Uterus (tissue), 4 donors: ENCODE data around the gene CAAP1. TPM values are rescaled to one million over a fixed set of nuclear protein-coding genes. Genes with fewer than 3 reads are reported as not detected.

Source experiments
- DNase-seq, 2 donors: peaks; one replicate each; pipeline ENCODE4 v3.0.0-alpha.2; 2019 to 2020
- H3K27ac ChIP-seq, 2 donors: fragments of 200-600 bp; sonication (generic); 1 replicate in 1 of 2; 2 replicates in 1 of 2; pipeline ENCODE4 v1.5.1; 2016 to 2018
- H3K27me3 ChIP-seq, 2 donors: fragments of 200-600 bp; sonication (generic); one replicate each; pipeline ENCODE4 v1.5.1; 2018 to 2019; ENCODE audit warnings: control low read depth in 1 of 2
- H3K36me3 ChIP-seq, 2 donors: fragments of 200-600 bp; sonication (generic); one replicate each; pipeline ENCODE4 v1.5.1; 2019; ENCODE audit warnings: control low read depth in 1 of 2
- H3K4me1 ChIP-seq, 2 donors: fragments of 200-600 bp; sonication (generic); one replicate each; pipeline ENCODE4 v1.5.1; 2018 to 2019; ENCODE audit warnings: control low read depth in 1 of 2
- H3K4me3 ChIP-seq, 2 donors: fragments of 200-600 bp; sonication (generic); 1 replicate in 1 of 2; 2 replicates in 1 of 2; pipeline ENCODE4 v1.5.1; 2018 to 2019; ENCODE audit warnings: mild to moderate bottlenecking in 1 of 2
- H3K9me3 ChIP-seq, 2 donors: fragments of 200-600 bp; sonication (generic); one replicate each; pipeline ENCODE4 v1.5.1; 2019; ENCODE audit warnings: control low read depth in 1 of 2
- POLR2A ChIP-seq, 2 donors: fragments of 450-650 bp; IDR thresholded peaks; one replicate each; pipeline ENCODE4 v1.6.1; 2016; ENCODE audit warnings: antibody characterized with exemption in 2 of 2, mild to moderate bottlenecking in 1 of 2, moderate library complexity in 1 of 2
- intact Hi-C: fragments of 100-400 bp; cut with DNase I; formaldehyde crosslinking; loops from one replicate; pipeline ENCODE4 v1.15.1; 2023; ENCODE audit warnings: low total_unique reads
- total RNA-seq, 4 donors: library from RNA; depleted of rRNA in 3 of 4; stranded (reverse); fragments of >200 nt in 3 of 4; gene quantifications; one replicate each; pipeline versions ENCODE4 v1.1.0 to v1.2.4, GENCODE V29; 2014 to 2023
- TF ChIP-seq, protein P1 (sequence below), 4 experiments: fragments of 200-600 bp in 2 of 4; fragments of 450-650 bp in 2 of 4; sonication (generic) in 2 of 4; IDR thresholded peaks; one replicate each; pipeline ENCODE4 v1.5.1; 2016 to 2019; ENCODE audit warnings: antibody characterized with exemption in 4 of 4, mild to moderate bottlenecking in 2 of 4, moderate library complexity in 1 of 4
- donor health status: DM: yes; HTN: yes; CAD: no.

Gene CAAP1
- total RNA-seq, 4 donors from 2014 or later: 1.3 to 34.0 (median 12.3) TPM

DNA sequence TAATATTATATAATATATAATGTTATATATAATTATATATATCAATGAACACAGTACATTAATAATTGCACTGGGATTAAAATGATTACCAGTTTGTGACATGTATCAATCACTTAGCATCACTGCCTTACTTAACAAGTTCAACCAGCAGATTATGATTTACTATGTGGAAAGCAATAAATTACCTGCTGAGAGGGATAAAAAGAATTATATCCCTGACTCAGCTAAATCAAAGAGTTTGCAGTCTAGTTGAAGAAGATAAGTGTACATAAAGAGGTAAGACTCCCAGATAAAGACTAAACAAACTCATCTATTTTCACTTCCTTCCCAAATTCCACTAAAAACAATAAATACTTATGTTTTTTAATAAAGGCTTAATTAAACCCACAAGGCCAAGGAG is 43.2 kb upstream of the CAAP1 start:
- H3K27me3 ChIP-seq: no peaks in the 10 kb centered on the region
- no peak overlapping the region for H3K27ac ChIP-seq
- no peak overlapping the region for H3K4me3 ChIP-seq
- no peaks in the 10 kb centered on the region for H3K36me3 ChIP-seq
- peaks cover 0 to 6% of the 10 kb centered on the region in 2 donors for H3K9me3 ChIP-seq
- intact Hi-C loops: no loop called here
- no peak for TF ChIP-seq POLR2A (IDR thresholded peaks at IDR 0.05)
- TF ChIP-seq, protein P1, sequence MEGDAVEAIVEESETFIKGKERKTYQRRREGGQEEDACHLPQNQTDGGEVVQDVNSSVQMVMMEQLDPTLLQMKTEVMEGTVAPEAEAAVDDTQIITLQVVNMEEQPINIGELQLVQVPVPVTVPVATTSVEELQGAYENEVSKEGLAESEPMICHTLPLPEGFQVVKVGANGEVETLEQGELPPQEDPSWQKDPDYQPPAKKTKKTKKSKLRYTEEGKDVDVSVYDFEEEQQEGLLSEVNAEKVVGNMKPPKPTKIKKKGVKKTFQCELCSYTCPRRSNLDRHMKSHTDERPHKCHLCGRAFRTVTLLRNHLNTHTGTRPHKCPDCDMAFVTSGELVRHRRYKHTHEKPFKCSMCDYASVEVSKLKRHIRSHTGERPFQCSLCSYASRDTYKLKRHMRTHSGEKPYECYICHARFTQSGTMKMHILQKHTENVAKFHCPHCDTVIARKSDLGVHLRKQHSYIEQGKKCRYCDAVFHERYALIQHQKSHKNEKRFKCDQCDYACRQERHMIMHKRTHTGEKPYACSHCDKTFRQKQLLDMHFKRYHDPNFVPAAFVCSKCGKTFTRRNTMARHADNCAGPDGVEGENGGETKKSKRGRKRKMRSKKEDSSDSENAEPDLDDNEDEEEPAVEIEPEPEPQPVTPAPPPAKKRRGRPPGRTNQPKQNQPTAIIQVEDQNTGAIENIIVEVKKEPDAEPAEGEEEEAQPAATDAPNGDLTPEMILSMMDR (IDR thresholded peaks at IDR 0.05): no peak
- no peaks in the 10 kb centered on the region for H3K4me1 ChIP-seq
- DNase-seq: no peak

DNA sequence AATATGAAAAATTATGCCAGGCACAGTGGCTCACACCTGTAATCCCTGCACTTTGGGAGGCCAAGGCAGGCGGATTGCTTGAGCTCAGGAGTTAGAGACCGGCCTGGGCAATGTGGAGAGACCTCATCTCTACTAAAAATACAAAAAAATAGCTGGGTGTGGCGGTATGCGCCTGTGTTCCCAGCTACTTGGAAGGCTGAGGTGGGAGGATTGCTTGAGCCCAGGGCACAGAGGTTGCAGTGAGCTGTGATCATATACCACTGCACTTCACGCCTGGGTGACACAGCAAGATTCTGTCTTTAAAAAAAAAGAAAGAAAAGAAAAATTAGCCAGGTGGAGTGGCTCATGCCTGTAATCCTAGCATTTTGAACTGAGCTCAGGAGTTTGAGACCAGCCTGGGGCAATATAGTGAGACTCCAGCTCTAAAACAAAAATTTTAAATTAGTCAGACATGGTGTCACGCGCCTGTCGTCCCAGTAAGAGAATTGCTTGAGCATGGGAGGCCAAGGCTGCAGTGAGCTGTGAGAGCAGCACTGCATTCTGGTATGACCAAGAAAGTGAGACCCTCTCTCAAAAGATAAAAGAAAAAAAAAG is 36.4 kb upstream of the CAAP1 start:
- no peak for DNase-seq
- Histone ChIP-seq H3K36me3 (no peaks in the 10 kb centered on the region), H3K4me3 (no peak overlapping the region), H3K27me3 (no peaks in the 10 kb centered on the region), H3K27ac (no peak overlapping the region), H3K9me3 (no peaks in the 10 kb centered on the region), H3K4me1 (no peaks in the 10 kb centered on the region)
- TF ChIP-seq, protein P1 (IDR thresholded peaks at IDR 0.05): no peak
- no peak for TF ChIP-seq POLR2A (IDR thresholded peaks at IDR 0.05)
- intact Hi-C loops: no loop called here

DNA sequence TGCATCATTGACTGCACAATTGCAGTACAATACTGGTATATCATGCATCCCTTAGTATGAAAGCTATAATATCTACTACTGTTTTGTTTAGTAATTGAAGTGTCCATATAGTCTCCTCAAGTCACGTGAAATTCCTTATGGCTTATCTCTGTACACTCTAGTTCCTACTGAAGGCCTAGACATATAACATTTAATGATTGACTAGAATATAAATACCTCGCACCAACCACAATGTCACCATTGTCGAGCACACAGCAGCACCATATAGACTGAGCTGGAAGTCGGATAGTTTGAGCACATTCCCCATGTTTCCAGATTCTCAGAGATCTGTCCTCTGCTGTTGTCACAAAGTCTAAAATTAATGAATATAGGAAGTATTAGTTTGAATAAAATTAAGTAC is 33.0 kb upstream of the CAAP1 start:
- Histone ChIP-seq H3K9me3 (no peaks in the 10 kb centered on the region), H3K27me3 (no peaks in the 10 kb centered on the region), H3K36me3 (no peaks in the 10 kb centered on the region), H3K27ac (no peak overlapping the region), H3K4me1 (no peaks in the 10 kb centered on the region), H3K4me3 (no peak overlapping the region)
- TF ChIP-seq, protein P1 (IDR thresholded peaks at IDR 0.05): no peak
- TF ChIP-seq POLR2A (IDR thresholded peaks at IDR 0.05): no peak
- DNase-seq: no peak
- intact Hi-C loops: no loop called here

DNA sequence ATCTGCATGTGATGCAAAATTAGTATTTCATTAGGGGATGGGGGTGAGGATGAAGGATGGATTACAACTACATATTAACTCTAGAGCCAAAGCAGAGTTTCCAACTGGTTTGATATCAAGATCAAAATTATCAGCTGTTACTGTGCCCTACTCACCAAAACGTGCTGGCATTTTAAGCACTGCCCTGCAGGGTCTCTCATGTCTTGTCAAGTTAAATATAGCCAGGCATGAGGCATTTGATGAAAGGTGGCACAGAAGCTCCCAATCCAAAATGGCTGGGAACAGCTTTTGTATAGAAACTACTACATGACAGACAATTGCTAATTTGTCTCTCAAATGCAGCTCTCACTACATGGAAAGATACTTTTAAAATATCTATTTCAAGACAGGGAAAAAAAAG is 27.1 kb upstream of the CAAP1 start:
- no peak overlapping the region for H3K27ac ChIP-seq
- no peaks in the 10 kb centered on the region for H3K9me3 ChIP-seq
- no peak for TF ChIP-seq POLR2A (IDR thresholded peaks at IDR 0.05)
- TF ChIP-seq, protein P1 (IDR thresholded peaks at IDR 0.05): no peak
- no peak overlapping the region for H3K4me3 ChIP-seq
- DNase-seq: no peak
- no peaks in the 10 kb centered on the region for H3K4me1 ChIP-seq
- intact Hi-C loops: no loop called here
- H3K27me3 ChIP-seq: no peaks in the 10 kb centered on the region
- no peaks in the 10 kb centered on the region for H3K36me3 ChIP-seq

DNA sequence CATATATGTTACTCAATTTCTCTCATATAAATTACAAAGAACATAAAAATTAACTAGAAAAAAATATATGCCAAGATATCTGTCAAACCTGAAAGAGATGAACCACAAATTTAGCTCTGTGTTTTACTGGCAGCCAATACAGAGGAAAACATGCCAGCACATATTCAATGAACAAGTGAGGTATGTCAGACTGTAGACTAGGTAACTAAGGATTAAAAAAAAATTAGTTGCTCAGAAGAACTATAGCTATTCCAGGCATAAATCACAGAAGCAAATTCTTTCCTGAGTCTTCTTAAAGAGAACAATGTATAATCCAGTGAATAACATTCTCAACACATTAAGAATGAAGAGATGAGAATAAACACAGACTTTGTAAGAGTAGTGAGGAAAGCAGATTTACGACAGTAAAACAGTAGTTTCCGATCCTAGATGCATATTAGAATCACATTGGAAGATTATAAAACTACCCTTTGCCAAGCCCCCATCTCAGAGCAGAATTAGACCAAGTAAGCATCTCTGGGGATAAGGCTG is 20.6 kb upstream of the CAAP1 start:
- intact Hi-C loops: no loop called here
- H3K27ac ChIP-seq: no peak overlapping the region
- H3K9me3 ChIP-seq: no peaks in the 10 kb centered on the region
- DNase-seq: no peak
- no peak for TF ChIP-seq POLR2A (IDR thresholded peaks at IDR 0.05)
- TF ChIP-seq, protein P1 (IDR thresholded peaks at IDR 0.05): no peak
- H3K27me3 ChIP-seq: no peaks in the 10 kb centered on the region
- no peak overlapping the region for H3K4me3 ChIP-seq
- no peaks in the 10 kb centered on the region for H3K4me1 ChIP-seq
- peaks cover 0 to 2% of the 10 kb centered on the region in 2 donors for H3K36me3 ChIP-seq
